ENCODE data around the gene C14orf180. TPM values are rescaled to one million over a fixed set of nuclear protein-coding genes. Genes with fewer than 3 reads are reported as not detected.

The C14orf180 gene
- total RNA-seq, 1 experiment from 2014 or later = not detected

- POLR2A ChIA-PET = no interaction called here
- CTCF ChIA-PET = interaction anchor here (2.2 kb wide), 1 partner anchor 22 kb away, joined by 14 read pairs; no protein-coding TSS in a partner anchor
- no TSS peak for BruUV-seq (replicated peaks)
Measured at GRCh38 chr14:104587641-104588040, 8.1 kb downstream of the C14orf180 start.

DNA sequence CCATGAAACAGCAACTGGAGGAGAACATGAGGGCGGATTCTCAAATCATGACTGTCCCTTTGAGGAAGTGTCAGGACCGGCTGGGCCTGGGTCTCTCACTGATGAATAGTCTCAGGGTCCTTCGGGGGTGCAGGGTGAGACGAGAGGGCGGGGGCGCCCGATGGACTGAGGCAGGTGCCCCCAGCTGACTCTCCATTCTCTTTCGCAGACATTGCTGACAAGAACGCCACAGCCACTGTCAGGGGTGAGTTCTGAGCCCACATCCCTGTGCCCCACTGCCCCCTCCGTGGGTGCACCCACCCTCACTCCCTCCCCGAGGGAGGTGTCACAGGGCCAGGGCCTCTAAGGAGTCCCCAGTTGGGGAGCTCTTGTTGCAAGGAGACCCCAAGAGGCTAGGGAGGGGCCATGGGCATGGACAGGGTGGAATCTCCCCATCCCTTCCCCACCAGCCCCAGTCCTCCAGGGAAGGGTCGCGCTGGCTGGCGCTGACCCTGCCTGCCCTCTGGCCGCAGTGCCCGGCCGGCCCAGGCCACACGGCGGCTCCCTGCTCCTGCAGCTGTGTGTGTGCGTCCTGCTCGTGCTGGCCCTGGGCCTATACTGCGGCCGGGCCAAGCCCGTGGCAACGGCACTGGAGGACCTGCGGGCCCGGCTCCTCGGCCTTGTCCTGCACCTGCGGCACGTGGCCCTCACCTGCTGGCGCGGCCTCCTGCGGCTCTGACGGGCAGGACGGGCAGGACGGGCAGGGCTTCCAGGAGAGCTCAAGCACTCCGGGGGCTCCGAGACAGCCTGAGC, 8.7 kb downstream of the C14orf180 start:
- no peaks in the 10 kb centered on the region for H3K36me3 Mint-ChIP-seq (ENCODE audit: insufficient read depth, unreplicated experiment)
- ChIA-PET POLR2A (no interaction called here), CTCF (interaction anchor here (0.9 to 2.2 kb wide), 2 partner anchors 23 to 111 kb away, joined by 4 to 14 read pairs; no protein-coding TSS in a partner anchor)
- no peak overlapping the region for H3K27ac Mint-ChIP-seq (ENCODE audit: low read depth, unreplicated experiment)
- intact Hi-C loops (cut with micrococcal nuclease) = no loop called here
- DNase-seq (ENCODE audit: unreplicated experiment) = no peak
- H3K4me3 Mint-ChIP-seq (ENCODE audit: unreplicated experiment) = no peak overlapping the region
- H3K27me3 Mint-ChIP-seq (ENCODE audit: insufficient read depth, unreplicated experiment) = peaks cover 44% of the 10 kb centered on the region
- TF ChIP-seq CTCF (IDR thresholded peaks at IDR 0.05; ENCODE audit: unreplicated experiment) = no peak
- BruUV-seq (replicated peaks) = no TSS peak
- no peaks in the 10 kb centered on the region for H3K9me3 Mint-ChIP-seq (ENCODE audit: unreplicated experiment)
- peaks cover 5% of the 10 kb centered on the region for H3K4me1 Mint-ChIP-seq (ENCODE audit: insufficient read depth, unreplicated experiment)

More at GRCh38 chr14:104587641-104588040, 8.1 kb downstream of the C14orf180 start:
- H3K27ac Mint-ChIP-seq (ENCODE audit: low read depth, unreplicated experiment) = no peak overlapping the region
- no peaks in the 10 kb centered on the region for H3K9me3 Mint-ChIP-seq (ENCODE audit: unreplicated experiment)
- H3K4me3 Mint-ChIP-seq (ENCODE audit: unreplicated experiment) = no peak overlapping the region
- peaks cover 45% of the 10 kb centered on the region for H3K27me3 Mint-ChIP-seq (ENCODE audit: insufficient read depth, unreplicated experiment)
- H3K36me3 Mint-ChIP-seq (ENCODE audit: insufficient read depth, unreplicated experiment) = no peaks in the 10 kb centered on the region
- no peak for TF ChIP-seq CTCF (IDR thresholded peaks at IDR 0.05; ENCODE audit: unreplicated experiment)
- no peak for DNase-seq (ENCODE audit: unreplicated experiment)
- intact Hi-C loops (cut with micrococcal nuclease) = no loop called here
- H3K4me1 Mint-ChIP-seq (ENCODE audit: insufficient read depth, unreplicated experiment) = peaks cover 5% of the 10 kb centered on the region

GRCh38 chr14:104589338-104590195, 10.0 kb downstream of the C14orf180 start:
- no peak for TF ChIP-seq CTCF (IDR thresholded peaks at IDR 0.05; ENCODE audit: unreplicated experiment)
- Mint-ChIP-seq H3K4me3 (ENCODE audit: unreplicated experiment) (no peak overlapping the region), H3K36me3 (ENCODE audit: insufficient read depth, unreplicated experiment) (no peaks in the 10 kb centered on the region), H3K27me3 (ENCODE audit: insufficient read depth, unreplicated experiment) (peaks cover 35% of the 10 kb centered on the region), H3K9me3 (ENCODE audit: unreplicated experiment) (no peaks in the 10 kb centered on the region), H3K4me1 (ENCODE audit: insufficient read depth, unreplicated experiment) (peaks cover 5% of the 10 kb centered on the region), H3K27ac (ENCODE audit: low read depth, unreplicated experiment) (no peak overlapping the region)
- CTCF ChIA-PET = no interaction called here
- BruUV-seq (replicated peaks) = no TSS peak
- intact Hi-C loops (cut with micrococcal nuclease) = no loop called here
- no peak for DNase-seq (ENCODE audit: unreplicated experiment)
- POLR2A ChIA-PET = no interaction called here

All from MCF 10A (cell line).